ENCODE data around the gene ARL3. TPM values are rescaled to one million over a fixed set of nuclear protein-coding genes. Genes with fewer than 3 reads are reported as not detected.
"Not testable (repeated sequence)": the region's sequence is repeated elsewhere in the genome, so short reads cannot be mapped to it uniquely, and the experiment has no call there.

Gene ARL3
- total RNA-seq, 1 donor from 2014 or later: 6.2 TPM

- no peak for DNase-seq (ENCODE audit: low read depth)
Observed at GRCh38 chr10:102705531-102705930, 8.7 kb downstream of the ARL3 start.

- DNase-seq (ENCODE audit: low read depth): no peak
Observed at GRCh38 chr10:102704915-102705314, 9.3 kb downstream of the ARL3 start.

DNA sequence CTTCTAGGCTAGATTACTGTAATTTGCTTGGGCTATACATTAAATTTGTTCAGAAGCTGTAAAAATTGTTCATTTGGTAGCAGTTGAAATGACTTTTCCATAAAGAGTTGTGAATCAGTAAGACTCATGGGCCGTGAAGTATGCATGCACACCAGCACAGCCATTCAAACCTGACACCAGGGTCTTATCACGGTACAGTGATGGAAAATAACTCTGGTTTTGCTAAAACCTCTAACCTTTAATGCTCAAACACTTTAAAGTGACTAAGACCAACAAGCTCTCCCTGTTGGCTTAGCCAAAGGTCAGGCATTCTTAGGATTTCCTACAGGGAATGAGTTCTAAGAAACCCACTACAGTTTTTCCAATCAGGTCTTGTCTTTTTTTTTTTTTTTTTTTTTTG lies 11.5 kb downstream of the ARL3 start:
- DNase-seq (ENCODE audit: low read depth): no peak

DNA sequence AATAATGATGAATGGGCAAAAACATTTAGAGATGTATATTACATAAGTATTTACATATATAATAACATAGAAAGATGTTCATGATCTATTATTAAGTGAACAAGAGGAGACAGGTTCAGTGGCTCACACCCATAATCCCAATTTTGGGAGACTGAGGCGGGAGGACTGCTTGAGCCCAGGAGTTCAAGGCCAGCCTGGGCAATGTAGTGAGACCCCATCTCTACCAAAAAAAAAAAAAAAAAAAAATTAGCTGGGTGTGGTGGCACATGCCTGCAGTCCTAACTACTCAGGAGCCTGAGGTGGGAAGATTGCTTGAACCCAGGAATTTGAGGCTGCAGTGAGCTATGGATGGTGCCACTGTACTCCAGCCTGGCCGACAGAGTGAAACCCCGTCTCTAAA lies 12.4 kb downstream of the ARL3 start:
- no peak for DNase-seq (ENCODE audit: low read depth)

DNA sequence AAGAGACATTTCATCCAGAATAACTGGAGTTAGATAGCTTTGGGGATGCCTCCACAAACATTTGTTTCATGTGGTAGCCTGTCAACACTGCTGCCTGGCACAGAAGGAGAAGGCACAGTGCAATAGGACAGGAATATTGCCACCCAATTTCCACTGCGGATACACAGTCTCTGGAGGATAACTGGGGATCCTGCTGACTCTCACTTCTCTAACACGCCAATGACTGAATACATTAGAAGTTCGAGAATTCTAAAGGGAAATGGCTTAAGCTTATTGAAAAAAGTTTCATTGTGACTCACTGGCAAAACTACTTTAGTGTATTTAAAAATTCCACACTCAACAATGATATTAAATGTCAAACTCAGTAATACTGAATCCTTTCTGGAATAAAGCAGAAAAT lies 12.9 kb downstream of the ARL3 start:
- no peak for DNase-seq (ENCODE audit: low read depth)

GRCh38 chr10:102698894-102699293 lies 15.3 kb downstream of the ARL3 start:
- DNase-seq (ENCODE audit: low read depth): no peak

DNA sequence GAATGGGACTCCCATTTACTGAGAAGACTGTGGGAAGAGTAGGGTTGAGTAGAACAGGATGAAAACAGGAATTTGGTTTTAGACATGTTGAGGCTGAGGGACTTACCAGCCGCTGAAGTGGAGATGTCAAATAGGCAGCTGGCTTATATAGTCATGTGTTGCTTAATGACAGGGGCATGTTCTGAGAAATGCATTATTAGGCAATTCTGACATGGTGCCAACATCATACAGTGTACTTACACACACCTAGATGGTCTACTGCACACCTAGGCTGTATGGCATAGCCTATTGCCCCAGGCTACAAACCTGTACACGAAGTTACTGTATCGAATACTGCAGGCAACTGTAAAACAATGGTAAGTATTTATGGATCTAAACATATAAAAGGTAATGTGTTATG lies 17.5 kb downstream of the ARL3 start:
- no peak for DNase-seq (ENCODE audit: low read depth)

GRCh38 chr10:102695401-102695800 lies 18.8 kb downstream of the ARL3 start:
- not testable (repeated sequence) for DNase-seq (ENCODE audit: low read depth)

DNA sequence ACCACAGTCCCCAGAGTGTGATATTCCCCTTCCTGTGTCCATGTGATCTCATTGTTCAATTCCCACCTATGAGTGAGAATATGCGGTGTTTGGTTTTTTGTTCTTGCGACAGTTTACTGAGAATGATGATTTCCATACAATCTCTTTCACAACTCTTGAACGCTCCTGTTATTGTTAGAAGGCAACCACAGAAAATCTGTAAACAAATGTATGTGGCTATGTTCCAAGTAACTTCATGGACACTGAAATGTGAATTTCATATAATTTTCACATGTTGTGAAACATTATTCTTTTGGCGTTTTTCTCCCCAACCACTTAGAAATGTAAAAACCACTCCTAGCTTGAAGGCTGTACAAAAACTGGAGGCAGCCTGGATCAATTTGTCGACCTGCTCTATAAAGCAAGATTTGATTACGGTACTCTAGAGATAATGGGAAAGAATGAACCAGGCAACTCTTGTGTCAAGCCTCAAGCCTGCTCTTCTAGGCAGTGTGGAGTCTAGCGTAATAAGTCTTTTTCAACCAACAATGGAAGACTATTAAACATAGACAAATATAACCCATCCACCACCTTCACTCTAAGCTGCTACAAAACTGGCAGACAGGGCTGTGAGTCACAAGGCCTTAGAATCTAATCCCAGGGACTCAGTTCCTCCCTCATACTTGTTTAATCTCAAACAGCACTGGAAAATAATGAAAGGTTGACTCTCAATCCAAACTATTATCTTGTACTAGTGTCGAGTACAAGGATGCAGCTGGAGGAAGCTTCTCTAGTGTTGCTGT lies 22.7 kb downstream of the ARL3 start:
- DNase-seq (ENCODE audit: low read depth): no peak

GRCh38 chr10:102683736-102684135 lies 30.5 kb downstream of the ARL3 start:
- DNase-seq (ENCODE audit: low read depth): no peak

DNA sequence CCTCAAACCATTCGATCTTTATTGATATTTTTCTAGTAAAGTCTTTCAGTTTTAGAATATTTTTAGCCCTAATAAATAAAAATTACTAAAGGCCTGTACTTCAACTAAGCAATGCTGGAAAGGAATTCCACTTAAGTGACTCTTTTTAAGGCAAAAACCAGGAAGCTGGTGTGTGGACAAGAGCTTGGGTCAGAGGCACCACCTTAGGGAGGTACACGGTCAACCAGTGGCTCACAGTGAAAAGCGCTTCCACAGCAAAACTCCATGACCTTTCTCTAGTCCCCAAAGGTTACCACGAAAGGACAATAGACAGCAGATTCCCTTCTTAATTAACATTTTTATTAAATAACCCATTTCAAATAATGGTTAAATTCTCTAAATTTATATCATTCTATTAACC lies 31.2 kb downstream of the ARL3 start:
- DNase-seq (ENCODE audit: low read depth): no peak

DNA sequence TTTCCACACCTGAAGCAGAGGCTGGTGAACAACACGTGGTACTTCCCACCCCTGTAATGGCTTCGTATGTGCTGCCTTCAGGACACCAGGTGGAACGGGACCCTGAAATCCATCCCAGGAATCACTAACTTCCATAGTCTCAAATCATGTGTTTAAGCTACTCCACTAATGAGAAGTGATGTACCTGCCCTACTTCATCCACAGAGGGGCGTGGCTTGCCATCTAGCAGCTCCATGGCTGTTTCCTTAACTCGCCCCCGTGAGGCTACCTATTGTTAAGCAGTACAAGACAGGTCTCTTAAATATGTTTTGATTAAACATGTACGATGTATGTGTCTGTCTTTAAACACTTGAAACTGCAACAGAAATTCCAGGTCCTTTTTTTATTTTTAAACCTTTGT lies 31.8 kb downstream of the ARL3 start:
- DNase-seq (ENCODE audit: low read depth): no peak

GRCh38 chr10:102681696-102682095 lies 32.5 kb downstream of the ARL3 start:
- no peak for DNase-seq (ENCODE audit: low read depth)

DNA sequence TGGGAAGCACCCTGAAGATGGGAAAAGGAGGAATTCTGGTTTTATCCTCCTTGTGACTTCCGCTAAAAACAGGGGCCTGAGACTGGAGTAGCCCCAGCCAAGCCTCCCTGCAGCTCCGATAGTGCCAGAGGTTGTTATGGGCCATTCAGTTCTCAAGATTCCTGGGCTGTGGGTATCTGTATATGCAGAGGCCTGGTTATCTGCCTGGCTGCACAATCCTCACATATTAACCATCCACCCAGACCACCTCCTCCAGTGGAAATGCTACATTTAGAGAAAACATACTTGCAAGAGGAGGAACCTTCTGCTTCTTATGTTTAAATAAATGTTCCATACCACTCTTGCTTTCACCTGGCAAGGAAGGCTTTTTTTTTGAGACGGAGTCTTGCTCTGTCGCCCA lies 34.6 kb downstream of the ARL3 start:
- DNase-seq (ENCODE audit: low read depth): no peak

DNA sequence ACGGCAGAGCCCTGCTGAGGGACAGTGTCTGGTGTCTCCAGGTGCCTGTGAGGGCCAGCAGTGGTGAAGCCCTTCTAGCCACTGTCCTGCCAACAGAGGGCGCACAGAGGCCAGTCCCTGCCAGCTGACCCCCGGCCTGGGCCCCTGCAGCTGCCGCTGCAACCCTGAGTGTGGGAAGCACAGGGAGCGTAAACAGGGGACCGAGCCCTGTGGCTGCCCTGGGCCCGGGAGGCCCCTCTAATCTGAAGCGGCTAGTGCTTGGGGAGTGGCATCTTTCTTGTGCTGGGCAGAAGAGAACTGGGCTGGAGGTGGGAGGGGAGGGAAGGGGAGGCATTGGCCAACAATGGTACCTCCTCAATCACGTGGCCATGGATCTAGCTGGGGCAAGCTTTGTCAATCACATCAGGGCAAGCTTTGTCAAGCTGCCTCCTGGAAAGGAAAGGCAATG lies 35.3 kb downstream of the ARL3 start:
- DNase-seq (ENCODE audit: low read depth): peak; percentile 92

GRCh38 chr10:102678068-102678400 lies 36.2 kb downstream of the ARL3 start:
- DNase-seq (ENCODE audit: low read depth): peak; percentile 24

- peak; percentile 62 for DNase-seq (ENCODE audit: low read depth)
Observed at GRCh38 chr10:102677331-102678067, 36.7 kb downstream of the ARL3 start.

- DNase-seq (ENCODE audit: low read depth): no peak
Observed at GRCh38 chr10:102676534-102677315, 37.5 kb downstream of the ARL3 start.

DNA sequence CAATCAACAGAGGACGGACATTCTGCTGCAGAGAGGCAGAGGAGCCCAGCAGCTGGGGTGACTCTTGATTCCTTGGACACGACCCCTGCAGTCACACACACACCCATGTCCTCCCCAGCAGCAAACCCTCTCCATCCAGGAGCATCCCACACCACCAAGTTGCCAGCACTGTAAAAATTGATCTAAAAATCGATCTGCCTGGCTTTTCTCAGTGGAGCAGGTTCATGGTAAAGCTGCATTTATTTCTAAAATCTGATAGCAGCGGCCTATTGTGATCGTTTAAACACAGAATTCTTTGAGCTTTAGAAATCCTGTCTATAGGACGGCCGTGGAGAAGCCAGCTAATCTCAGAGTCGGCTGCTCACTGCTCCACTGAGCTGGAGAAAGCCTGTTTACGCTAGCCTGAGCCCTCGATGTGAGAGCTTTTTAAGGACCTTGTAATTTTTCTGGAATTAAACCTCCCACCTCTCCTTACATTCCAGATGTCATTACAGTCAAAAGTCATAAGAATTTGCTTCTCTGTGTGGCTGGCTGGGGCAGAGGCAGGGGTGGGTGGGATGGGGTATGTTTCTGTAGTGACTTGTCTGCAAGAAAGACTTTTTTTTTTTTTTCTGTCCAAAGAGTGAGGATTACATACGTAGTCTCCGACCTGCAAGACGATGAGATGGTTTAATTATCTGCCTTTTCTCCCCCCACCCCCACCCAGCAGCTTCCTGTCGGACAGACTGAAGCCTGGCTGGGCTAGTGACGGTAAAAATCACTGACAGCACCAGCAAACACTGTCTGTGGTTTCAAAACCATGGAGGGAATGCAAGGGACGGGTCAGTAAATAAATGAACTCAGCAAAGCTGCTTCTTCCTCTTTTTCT lies 38.3 kb downstream of the ARL3 start:
- peak; percentile 91 for DNase-seq (ENCODE audit: low read depth)

DNA sequence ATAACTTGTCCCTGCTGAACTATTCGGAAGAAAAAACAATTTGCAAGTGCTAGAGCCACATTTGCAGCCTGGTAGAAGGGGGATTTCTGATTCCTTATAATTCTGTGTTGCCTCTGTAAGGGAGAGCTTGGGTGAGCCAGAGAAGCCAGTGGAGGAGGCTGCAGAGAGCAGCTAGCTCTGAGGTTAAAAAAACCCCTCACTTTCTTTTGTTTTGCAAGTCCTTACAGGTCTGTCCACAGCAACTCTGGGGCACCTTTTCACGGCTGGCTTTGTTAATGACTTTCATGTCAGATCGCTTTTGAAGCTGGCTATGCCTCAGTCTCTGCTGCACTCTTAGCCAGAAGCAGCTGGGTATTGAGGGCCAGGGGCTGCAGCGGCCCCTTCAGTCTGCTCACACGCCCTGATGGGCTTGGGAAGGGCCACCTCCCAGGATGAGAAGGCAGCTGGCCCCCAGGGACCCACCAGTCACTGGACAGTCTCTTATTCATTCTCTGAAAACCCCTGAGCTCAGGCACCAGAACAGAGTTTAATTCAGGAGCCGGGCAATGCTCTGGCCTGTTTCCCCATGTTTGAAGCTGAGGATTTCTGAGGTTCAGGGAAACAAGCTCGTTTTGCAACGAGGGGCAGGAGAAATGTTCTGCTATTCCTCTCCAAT lies 39.1 kb downstream of the ARL3 start:
- no peak for DNase-seq (ENCODE audit: low read depth)

GRCh38 chr10:102674566-102674965 lies 39.6 kb downstream of the ARL3 start:
- DNase-seq (ENCODE audit: low read depth): peak; percentile 46

Data from myocyte (in vitro differentiated cells).